NCI-H1092 treated with DMSO at 0.1 percent for 48 hours (cell line): ENCODE results near the gene TLNRD1.

Experiments
- DNase-seq: peaks from one replicate; lab custom pipeline; 2025; lab: John Stamatoyannopoulos, UW

The TLNRD1 gene

DNA sequence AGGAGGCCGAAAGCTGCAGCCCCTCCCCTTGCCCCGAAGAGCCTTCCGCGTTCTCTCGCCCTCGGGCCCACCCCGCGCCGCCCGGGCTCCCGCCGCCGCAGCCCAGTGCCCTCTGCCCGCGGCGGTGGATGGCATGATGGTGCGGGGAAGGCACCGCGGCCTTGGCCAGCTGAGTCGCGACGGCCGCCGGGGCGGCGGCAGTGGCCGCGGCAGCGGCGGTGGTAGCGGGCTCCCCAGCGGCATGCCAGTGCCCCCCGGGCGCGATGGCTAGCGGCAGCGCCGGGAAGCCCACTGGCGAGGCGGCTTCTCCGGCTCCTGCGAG lies 1.2 kb downstream of the TLNRD1 start:
- no peak for DNase-seq

DNA sequence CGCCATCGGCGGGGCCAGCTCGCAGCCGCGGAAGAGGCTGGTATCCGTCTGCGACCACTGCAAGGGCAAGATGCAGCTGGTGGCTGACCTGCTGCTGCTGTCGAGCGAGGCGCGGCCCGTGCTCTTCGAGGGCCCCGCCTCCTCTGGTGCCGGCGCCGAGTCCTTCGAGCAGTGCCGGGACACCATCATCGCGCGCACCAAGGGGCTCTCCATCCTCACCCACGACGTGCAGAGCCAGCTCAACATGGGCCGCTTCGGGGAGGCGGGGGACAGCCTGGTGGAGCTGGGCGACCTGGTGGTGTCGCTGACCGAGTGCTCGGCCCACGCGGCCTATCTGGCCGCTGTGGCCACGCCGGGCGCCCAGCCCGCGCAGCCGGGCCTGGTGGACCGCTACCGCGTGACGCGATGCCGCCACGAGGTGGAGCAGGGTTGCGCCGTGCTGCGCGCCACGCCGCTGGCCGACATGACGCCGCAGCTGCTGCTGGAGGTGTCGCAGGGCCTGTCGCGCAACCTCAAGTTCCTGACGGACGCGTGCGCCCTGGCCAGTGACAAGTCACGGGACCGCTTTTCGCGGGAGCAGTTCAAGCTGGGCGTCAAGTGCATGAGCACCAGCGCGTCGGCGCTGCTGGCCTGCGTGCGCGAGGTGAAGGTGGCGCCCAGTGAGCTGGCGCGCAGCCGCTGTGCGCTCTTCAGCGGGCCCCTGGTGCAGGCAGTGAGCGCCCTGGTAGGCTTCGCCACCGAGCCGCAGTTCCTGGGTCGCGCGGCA lies 1.8 kb downstream of the TLNRD1 start:
- no peak for DNase-seq

DNA sequence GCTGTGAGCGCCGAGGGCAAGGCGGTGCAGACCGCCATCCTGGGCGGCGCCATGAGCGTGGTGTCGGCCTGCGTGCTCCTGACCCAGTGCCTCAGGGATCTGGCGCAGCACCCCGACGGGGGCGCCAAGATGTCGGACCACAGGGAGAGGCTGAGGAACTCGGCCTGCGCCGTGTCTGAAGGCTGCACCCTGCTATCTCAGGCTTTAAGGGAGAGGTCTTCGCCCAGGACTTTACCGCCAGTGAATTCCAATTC lies 2.3 kb downstream of the TLNRD1 start:
- no peak for DNase-seq

DNA sequence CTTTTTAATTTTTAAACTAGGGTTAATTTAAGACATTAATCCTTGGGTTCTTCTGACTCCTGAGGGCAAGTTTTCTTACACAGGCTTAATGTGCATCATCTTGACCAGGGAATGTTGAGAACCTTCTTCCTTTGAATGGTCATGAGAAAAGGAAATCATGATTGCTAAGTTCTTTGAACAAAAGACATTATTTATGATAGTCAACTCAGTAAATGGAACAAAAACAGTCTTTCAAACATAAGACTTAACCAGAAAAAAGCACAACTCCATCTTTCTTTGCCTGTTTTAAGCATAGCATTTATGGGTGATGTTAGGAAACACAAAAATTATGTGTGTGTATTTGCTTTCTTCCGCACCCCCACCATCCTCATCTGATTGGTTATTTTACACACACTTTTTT lies 5.4 kb downstream of the TLNRD1 start:
- no peak for DNase-seq

DNA sequence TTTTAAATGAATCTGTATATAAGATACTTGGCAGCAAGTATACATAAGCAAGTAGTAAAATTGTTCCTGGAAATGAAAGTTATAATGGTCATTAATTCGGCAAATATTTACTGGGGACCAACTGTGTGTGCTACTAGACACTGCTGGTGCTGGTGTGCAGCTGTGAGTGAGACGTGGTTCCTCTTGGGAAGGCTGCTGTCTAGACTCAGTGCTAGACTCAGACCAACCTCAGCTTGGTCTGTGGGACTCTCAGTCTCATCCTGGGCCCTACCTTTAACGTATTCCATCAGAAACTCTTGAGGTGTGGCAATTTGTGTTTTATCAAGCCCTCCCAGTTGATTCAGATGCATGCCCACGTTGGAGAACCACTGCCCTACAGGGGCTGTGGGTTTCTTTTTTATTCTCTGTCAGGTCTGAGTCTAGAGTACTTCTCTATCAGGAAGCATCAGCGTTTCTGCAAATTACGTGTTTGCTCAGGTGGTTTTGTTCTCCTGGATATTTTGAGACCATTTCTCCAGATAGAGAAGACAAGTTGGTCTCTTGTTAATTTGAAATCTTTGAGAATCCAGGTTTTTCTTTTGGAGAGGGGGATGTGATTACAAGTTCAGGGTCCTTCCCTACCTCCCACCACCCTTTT lies 6.8 kb downstream of the TLNRD1 start:
- no peak for DNase-seq

DNA sequence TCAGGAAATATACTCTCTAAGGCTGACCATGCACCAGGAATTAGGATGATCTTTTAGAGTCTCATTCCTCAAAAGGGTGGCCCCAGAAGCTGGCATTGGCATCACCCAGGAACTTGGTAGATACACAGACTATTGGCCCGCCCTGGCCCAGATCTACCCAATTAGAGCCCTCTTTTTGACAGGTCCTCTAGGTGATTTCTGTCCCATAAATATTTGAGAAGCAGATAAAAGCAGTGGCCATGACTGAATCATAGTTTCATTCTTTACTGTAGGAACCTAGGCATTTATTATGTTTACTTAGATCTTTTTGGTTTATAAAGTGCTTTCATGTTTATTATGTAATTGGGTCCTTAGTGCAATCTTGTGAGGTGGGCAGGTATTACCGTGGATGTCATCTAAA lies 7.6 kb downstream of the TLNRD1 start:
- no peak for DNase-seq

DNA sequence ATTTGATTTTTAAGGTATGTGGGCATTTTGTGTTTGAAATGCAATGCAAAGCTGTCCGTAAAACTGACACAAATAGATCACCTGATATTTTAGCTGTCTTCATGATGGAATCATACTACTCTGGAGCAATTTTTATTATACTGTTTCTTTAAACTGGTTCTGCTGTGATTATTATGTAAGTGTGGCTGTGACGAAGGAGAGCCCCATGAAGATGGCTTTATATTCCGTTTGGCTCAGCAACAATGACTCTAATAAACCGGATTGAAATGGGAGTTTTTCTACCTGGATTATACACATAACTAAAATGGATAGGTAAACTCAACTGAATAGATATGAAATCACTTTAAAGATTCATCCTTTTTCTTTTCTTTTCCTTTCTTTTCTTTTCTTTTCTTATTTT lies 9.4 kb downstream of the TLNRD1 start:
- DNase-seq, result no peak

DNA sequence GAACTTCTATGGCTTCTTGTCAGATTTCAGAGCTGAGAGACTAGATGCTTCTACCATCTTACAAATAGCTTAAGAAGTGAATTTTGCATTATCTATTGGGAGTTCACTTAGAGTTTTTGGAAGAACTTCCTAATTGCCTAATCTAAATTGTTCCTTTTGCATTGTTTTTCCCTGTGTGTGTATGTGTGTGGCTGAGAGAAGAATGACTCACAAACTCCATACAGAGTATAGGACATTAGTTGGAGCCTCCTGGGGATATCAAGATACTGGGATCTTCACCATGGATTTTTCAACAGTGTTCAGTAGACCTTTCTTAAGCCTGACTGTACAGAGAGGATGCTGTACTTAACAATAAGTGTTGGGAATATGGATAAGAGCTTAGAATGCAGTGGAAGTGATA lies 10.9 kb downstream of the TLNRD1 start:
- DNase-seq, result no peak

DNA sequence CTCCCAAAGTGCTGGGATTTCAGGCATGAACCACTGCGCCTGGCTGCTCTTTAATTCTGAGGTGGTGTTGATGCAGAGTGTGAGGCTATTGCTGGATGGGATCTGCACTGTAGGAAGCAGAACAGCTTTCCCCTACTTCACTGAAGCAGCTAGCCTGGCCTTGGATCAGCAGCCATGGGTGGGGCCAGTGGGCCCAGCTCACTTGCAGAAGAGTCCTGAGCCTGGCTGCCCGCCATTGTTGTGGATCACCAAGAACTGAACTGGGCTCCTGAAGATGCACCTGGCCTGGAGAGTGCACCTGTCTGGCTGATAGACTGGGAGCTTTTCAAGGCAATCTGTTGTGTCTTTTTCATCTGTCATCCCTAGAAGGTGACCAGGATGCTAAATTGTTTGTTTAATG lies 11.9 kb downstream of the TLNRD1 start:
- no peak for DNase-seq

DNA sequence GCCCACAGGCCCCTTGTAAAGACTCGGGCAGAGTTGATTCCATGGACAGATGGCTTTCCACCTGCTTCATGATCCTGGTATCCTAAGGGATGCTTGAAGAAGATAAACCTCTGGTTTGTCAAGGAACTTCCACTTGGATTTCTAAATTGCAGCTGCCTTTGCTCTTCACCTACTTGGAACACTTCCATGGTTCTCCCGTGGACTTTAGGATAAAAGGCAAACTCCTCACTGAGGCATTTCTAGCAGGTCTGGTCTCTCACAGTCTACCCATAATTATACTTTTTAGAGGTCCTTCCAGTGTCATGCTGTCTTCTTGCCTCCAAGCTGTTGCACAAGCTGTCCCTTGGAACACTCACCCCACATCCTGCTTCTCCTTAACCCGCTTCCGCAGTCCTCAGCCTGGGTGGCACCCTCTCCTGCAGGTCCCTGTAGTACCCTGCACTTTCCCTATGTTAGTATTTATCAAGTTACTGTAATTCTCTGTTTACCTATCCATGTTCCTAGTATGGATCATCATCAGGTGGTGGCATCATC lies 12.7 kb downstream of the TLNRD1 start:
- no peak for DNase-seq

DNA sequence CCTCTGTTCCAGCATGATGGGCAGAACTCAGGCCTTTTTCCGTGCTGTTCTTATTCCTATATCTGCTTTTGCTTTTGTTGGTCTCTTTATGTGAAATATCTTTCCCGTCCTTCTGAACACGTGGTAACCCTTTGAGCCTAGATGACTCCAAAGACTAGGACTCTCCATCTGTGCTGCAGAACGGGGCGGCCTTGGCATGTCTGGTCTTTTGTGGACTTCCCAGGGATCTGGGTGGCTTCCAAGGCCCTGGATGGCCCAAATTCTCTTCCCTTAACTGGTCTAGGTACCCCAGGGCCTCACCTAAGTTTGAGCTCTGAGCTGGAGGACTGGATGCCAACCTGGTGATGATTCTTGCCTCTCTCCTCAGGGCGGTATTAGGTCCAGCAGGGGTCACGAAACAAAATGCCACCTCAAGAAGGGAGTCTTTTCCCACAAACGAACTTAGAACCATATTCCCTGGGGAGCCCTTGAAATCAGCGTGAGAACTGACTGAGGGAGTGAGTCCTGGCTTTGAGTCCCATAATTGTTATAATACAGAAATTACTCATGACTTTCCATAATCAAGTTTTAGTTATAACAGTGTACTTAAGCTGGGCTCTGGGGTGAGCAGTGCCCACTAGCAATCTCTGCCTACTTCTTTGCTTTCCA lies 13.8 kb downstream of the TLNRD1 start:
- no peak for DNase-seq

DNA sequence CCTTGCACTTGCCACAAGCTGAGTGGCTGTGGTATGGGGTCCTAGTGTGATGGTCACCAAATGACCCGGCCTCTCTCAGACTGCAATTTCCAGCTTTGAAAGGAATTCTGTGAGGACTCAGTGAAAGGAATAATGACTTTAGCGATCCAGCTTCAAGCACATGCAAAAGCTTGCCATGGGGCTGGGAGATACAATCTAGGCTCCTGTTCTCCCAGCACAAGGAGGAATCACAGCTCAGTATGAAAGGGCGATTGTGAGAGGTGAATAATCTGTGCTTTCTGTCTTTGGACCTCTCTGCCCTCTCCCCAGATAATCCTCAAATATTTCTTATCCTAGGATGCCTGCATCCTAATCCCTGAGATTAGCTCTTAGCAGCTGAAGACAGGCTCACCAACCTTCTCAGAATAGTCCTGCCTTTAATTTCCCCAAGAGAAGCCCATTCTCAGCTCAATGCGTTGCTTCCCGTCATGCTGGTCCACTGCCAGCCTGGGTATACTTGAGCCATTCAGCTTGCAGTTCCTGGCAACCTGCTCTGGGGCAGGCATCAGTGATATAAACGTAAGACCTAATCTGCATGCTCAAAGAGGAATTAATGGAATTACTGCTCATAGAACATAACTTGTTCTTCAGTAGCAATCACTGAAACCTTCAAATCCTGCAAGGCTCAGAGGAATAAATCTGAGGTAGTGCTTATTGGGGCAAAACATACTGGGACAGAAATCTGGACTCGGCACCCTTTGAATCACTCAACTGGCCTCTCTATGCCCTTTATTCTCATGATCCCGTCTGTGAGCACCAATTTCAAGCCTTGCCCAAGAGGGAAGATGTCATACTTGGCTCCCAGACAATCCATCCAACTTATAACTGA lies 15.1 kb downstream of the TLNRD1 start:
- DNase-seq, result no peak

DNA sequence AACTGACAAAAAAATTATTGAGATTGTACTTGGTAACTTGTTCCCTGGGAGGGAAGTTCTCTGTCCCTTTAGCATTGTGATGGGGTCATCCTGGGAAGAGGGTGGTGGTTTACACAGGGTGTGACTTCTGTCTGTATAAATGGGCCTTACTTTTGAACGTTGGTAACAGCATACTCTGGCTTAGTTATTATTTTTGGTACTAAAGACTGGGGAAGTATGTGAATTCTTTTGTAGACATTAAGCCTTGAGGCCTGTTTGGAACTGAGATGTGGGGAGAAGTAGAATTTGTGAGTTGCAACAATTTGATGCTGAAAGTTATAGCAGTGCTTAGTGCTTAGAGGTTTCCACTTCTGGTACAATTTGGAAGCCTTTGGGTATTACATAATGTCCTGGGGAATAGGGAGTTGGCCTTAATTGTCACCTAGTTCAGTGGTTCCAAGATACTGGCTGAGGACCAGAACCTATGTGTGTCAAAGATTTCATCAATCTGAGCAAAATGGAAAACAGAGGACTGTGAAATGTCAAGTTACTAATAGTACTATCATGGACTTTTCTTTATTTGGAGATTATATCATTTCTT lies 15.9 kb downstream of the TLNRD1 start:
- no peak for DNase-seq

DNA sequence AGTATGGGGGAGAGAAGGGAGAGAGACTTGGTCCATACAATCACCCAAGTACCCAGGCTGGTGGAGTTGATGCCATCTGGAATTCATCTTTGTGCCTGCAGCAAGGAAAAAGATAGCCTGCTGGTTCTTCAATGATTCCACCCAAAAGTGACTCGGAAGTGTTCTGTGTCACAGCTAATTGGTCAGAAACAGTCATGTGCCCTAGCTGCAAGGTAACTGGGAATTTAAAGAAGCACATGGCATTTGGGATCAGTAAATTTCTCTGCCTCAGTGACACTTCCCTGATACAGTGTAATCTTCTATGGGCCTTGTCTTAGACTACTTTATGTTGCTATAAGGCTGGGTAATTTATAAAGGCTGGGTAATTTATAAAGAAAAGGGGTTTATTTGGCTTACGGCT lies 17.5 kb downstream of the TLNRD1 start:
- DNase-seq, result no peak

DNA sequence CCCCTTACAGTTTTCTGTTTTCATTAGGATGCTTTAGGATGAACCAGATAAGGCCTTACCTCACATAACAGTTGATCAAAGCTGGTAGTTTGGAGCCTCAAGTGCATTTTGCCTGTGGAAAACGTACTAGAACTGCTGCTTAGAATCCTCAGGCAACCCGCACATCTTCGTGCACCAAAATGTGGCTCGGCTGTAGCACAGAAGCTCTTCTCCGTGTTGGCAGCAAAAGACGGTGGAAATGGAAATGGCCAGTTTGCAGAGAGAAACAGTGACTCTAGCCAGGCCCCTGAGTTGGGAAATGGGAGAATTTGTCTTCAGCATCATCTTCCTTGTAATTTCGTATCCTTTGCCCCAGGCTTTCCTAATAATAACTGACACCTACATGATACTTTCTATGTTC lies 20.6 kb downstream of the TLNRD1 start:
- DNase-seq, result no peak

DNA sequence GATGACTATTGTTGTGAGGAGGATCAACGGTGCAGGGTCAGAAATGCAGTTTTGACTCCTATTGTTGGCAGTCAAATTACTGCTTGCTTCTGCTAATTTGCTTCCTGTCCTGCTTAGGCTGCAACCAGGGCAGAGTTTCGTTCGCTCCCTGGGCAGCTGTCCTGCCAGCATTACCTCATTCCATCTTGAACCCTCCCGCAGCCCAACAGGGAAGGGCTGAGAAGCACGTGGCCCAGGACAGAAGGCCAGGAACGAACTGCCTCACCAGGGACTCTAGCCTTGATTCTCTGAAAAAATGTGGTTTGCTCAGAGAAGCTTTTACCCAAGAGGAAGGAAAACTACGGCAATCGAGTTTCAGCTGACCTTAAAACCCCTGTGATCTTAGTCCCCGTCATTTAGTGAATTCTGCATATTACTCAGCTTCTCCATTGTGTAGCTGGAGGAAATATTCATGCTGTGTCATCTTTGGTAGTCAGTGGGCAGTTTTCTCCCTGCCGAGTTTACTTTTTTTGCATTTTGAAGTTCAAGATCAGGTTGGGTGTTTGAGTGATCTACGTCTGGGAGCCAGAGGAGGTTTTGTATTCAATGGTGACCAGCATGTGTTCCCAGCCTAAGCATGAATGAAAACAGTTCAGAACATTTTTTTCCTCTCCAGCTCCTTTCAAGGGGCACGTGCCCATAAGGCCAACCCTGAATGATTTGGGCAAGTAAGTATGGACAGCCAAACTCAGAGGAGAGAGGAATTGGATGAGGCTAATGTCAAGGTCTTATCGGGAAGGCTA lies 23.0 kb downstream of the TLNRD1 start:
- no peak for DNase-seq

DNA sequence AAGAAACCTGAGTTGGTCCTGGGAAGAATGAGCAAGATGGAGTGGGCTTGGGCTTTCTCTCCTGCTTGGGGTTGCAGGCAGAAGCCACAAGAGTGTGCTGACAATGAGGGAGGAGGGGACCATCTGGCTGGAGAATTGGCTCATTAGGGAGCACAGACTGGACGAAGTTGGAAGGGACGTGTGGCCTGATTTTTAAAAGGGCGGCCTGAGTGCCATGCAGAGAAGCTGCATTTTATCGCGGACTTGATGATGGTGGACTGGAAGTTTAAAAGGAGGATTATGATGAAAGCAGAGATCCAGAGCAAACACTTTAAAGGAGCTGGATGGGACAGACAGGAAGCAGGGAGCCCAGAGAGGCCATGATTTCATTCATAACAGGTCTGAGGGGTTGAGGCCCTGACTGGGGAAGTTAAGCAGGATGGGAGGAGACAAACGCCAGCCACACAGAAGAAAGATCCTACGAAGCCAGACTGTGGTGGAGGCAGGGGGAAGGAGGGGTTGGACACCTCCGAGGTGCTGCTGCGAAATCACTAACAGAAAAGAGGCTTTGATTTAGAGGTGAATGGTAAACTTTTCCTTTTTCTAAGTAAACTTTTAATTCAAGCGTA lies 23.6 kb downstream of the TLNRD1 start:
- no peak for DNase-seq

DNA sequence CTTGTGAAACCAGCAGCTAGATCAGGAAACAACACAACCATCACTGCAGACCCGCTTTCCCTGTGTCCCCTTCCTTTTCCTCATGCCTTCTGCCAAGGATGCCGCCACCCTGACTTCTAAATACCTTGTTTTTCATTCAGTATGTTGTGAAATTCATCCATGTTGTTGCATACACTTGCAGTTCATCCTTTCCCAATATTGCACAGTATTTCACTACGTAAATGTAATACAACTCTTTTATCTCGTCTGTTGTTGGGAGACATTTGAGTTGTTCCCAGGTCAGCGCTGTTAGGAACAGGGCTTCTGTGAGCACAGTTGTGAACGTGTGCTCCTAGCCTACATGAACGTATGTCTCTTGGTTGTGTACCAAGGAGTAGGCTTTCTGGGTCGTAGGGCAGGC lies 24.2 kb downstream of the TLNRD1 start:
- DNase-seq, result no peak

DNA sequence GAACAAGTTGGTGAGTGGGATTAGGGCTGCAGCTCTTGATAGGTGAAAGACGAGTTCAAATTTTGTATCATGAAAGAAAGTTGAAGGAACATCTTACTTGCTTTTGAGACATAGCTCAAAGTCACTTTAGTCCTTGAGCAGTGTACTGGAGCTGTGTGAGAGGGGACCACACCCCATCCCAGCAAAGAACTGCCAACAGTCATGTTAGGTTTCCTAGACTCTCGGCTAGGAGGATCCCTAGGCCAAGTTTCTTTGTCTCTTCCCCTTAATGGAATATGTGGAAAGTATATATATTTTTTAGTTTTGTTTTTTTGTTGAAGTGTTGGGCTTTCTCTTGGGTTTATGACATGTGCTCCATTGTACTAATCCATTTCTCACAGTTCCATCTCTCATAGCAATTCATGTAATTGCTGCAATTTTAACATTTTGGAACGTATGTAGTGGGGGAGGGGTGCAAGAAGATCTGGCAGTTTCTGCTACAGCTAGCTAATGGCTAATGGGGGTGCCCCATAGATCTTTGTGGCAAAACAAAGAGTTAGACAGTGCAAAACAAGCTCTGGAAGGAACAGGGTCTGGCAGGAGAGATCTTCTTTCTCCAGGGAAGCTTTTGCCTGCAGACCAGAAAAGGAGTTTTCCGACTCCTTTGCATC lies 25.1 kb downstream of the TLNRD1 start:
- no peak for DNase-seq

DNA sequence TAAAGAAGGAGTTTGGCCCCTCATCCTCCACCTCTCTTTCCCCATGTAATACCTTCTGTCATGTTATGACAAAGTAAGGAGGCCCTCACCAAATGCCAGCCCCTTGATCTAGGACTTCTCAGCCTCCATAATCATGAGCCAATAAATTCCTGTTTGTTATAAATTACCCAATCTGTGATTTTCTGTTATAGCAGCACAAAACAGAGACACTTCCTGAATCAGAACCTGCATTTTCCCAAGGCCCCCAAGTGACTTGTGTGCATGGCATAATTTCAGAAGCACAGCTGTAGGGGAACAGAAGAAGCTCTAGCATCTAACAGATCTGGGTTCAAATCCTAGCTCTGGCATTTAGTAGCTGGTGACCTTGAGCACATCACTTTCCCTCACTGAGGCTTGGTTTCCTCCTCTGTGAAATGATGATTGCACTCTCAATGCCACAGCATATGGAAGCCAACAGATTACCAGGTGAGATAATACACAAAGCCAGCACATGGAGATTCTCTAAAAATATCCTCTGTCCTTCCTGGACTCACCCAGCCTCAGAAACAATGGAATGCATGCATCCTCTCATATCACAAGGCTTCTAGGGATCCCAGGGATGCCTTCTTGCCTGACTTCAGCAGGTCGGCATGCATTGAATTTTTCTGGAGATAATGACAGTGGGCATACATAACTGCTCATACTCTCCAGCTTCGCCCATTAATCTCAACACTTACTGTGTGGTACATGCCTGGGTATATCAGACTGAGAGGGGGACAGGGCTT lies 26.3 kb downstream of the TLNRD1 start:
- no peak for DNase-seq
